GM12878 (cell line): ENCODE data around the gene HMGXB3. TPM values are rescaled to one million over a fixed set of nuclear protein-coding genes. Genes with fewer than 3 reads are reported as not detected.

ENCODE experiments used
- EGR1 ChIP-seq, 2 experiments: IDR thresholded peaks; 1 replicate in 1 of 2; 2 replicates in 1 of 2; pipeline ENCODE4 v1.6.1; 2011 to 2012; ENCODE audit warnings: low read depth in 2 of 2, low read length in 2 of 2, borderline replicate concordance in 1 of 2, mild to moderate bottlenecking in 1 of 2, moderate library complexity in 1 of 2
- FOXK2 ChIP-seq: fragments of 450-650 bp; IDR thresholded peaks from 2 replicates; pipeline ENCODE4 v1.6.1; 2017; ENCODE audit warnings: mild to moderate bottlenecking, moderate library complexity
- IKZF2 ChIP-seq, 2 experiments: fragments of 450-650 bp; IDR thresholded peaks; 2 replicates each; pipeline ENCODE4 v1.6.1; 2017; ENCODE audit warnings: mild to moderate bottlenecking in 2 of 2, moderate library complexity in 2 of 2
- KLF5 ChIP-seq: fragments of 450-650 bp; IDR thresholded peaks from 2 replicates; pipeline ENCODE4 v1.6.1; 2014; ENCODE audit warnings: mild to moderate bottlenecking; ENCODE audit not compliant: partially characterized antibody
- MEF2B ChIP-seq: fragments of 450-650 bp; IDR thresholded peaks from 2 replicates; pipeline ENCODE4 v1.6.1; 2018; ENCODE audit warnings: mild to moderate bottlenecking, moderate library complexity; ENCODE audit not compliant: partially characterized antibody, poor library complexity, severe bottlenecking
- MTA2 ChIP-seq: fragments of 450-650 bp; IDR thresholded peaks from 2 replicates; pipeline ENCODE4 v1.6.1; 2016; ENCODE audit warnings: low read depth, mild to moderate bottlenecking, moderate library complexity
- MTA3 ChIP-seq: IDR thresholded peaks from 2 replicates; pipeline ENCODE4 v1.6.1; 2012; ENCODE audit warnings: low read length, inconsistent platforms, borderline replicate concordance
- MYB ChIP-seq: fragments of 150-350 bp; IDR thresholded peaks from 2 replicates; pipeline ENCODE4 v1.6.1; 2014; ENCODE audit warnings: mild to moderate bottlenecking, low read depth, low read length, borderline replicate concordance
- NR2C1 ChIP-seq: fragments of 450-650 bp; IDR thresholded peaks from 2 replicates; pipeline ENCODE4 v1.6.1; 2017; ENCODE audit warnings: antibody characterized with exemption, mild to moderate bottlenecking, moderate library complexity
- PAX8 ChIP-seq: fragments of 450-650 bp; IDR thresholded peaks from 2 replicates; pipeline ENCODE4 v1.6.1; 2017; ENCODE audit warnings: mild to moderate bottlenecking, moderate library complexity
- PML ChIP-seq: IDR thresholded peaks from 2 replicates; pipeline ENCODE4 v1.6.1; 2012; ENCODE audit warnings: low read length, inconsistent platforms
- RB1 ChIP-seq: fragments of 450-650 bp; formaldehyde crosslinking; IDR thresholded peaks from 2 replicates; pipeline ENCODE4 v1.6.1; 2017; ENCODE audit warnings: mild to moderate bottlenecking, borderline replicate concordance
- SREBF2 ChIP-seq: IDR thresholded peaks from 2 replicates; pipeline ENCODE4 v1.6.1; 2012; ENCODE audit warnings: mild to moderate bottlenecking, low read length
- SRF ChIP-seq, 2 experiments: IDR thresholded peaks; 2 replicates each; pipeline ENCODE4 v1.6.1; 2011; ENCODE audit warnings: low read depth in 2 of 2, low read length in 2 of 2, mild to moderate bottlenecking in 1 of 2, moderate library complexity in 1 of 2
- SUZ12 ChIP-seq: fragments of 200-600 bp; sonication (generic); IDR thresholded peaks from one replicate; pipeline ENCODE4 v1.6.1; 2018; ENCODE audit warnings: antibody characterized with exemption, mild to moderate bottlenecking; ENCODE audit not compliant: unreplicated experiment
- TBL1XR1 ChIP-seq: IDR thresholded peaks from 2 replicates; pipeline ENCODE4 v1.6.1; 2012; ENCODE audit warnings: low read depth, low read length, improper control_type of control experiment
- ZNF207 ChIP-seq: fragments of 450-650 bp; IDR thresholded peaks from 2 replicates; pipeline ENCODE4 v1.6.1; 2014; ENCODE audit warnings: antibody characterized with exemption, mild to moderate bottlenecking, borderline replicate concordance
- ZNF622 ChIP-seq: fragments of 450-650 bp; IDR thresholded peaks from 2 replicates; pipeline ENCODE4 v1.6.1; 2017; ENCODE audit warnings: mild to moderate bottlenecking, inconsistent platforms
- polyA plus RNA-seq, 11 experiments: library from polyadenylated mRNA; depleted of rRNA in 4 of 11; unstranded in 6 of 11; stranded (reverse) in 5 of 11; fragments of >200 nt; fragmentation: Nextera tagmentation in 4 of 11; fragmentation: Illumina TruSeq in 1 of 11; extraction: Ambion mirVana in 4 of 11; extraction: Trizol in 1 of 11; gene quantifications; 1 replicate in 1 of 11; 2 replicates in 10 of 11; pipeline versions ENCODE4 v1.2.1 to v1.2.3, GENCODE V29; 2011 to 2016; ENCODE audit warnings: inconsistent platforms in 2 of 11, missing spikeins in 2 of 11, low read depth in 1 of 11
- total RNA-seq, 4 experiments: library from RNA; depleted of rRNA in 3 of 4; stranded (reverse); fragments of >200 nt in 3 of 4; fragmentation: Illumina TruSeq in 1 of 4; extraction: Trizol in 1 of 4; gene quantifications; 2 replicates each; pipeline versions ENCODE4 v1.2.1 to v1.2.3, GENCODE V29; 2013 to 2021
- TF ChIP-seq, protein P1 (sequence below): IDR thresholded peaks from 2 replicates; pipeline ENCODE4 v1.6.1; 2012; ENCODE audit warnings: low read length, inconsistent platforms
- TF ChIP-seq, protein P2 (sequence below): fragments of 450-650 bp; IDR thresholded peaks from 2 replicates; pipeline ENCODE4 v1.6.1; 2017; ENCODE audit warnings: mild to moderate bottlenecking, moderate library complexity
- TF ChIP-seq, protein P3 (sequence below): fragments of 450-650 bp; IDR thresholded peaks from 2 replicates; pipeline ENCODE4 v1.6.1; 2016; ENCODE audit warnings: mild to moderate bottlenecking, moderate library complexity, borderline replicate concordance

The HMGXB3 gene
- total and polyA plus RNA-seq, 10 of the 15 experiments (the other 5 are each of a cell fraction or from before 2014, with no cell fraction given): 1.00 to 42.2 (median 28.1) TPM

DNA sequence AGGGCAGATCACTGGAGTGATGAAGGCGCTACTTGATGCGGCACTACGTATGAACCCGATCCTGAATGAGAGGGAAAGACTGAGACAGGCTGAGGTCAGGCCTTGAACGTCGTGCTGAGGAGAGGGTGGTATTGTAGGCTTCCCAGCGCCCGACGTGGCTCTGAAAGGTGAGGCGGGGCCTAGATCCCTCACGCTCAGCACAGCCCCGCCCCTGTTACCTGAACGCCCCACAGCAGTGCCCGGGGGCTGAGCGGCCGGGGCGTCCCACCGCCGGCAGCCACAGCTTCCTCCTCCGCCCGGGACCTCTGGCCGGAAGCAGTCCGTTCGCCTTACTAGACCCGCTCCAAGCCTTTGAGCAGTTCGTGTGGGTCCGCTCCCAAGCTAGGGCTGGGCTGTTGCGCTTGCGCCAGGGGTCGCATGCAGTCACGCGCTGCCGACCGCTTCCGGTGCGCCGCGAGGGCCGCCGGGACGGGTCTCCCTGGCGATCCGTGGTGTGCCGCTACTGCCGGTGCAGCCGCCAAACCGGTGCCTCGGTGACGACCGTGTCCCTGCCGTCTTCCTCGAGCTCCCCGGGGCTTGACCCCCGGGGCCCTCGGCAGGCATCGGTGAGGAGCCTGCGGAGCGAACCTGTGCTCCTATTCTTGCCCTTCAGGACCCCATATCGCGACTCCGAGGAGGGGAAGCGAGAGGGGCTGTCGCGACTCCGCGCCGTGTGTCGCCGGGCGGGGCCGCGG lies at the start of gene HMGXB3, which contains the start of gene TIGD6 (continued):
- TF ChIP-seq, protein P1, sequence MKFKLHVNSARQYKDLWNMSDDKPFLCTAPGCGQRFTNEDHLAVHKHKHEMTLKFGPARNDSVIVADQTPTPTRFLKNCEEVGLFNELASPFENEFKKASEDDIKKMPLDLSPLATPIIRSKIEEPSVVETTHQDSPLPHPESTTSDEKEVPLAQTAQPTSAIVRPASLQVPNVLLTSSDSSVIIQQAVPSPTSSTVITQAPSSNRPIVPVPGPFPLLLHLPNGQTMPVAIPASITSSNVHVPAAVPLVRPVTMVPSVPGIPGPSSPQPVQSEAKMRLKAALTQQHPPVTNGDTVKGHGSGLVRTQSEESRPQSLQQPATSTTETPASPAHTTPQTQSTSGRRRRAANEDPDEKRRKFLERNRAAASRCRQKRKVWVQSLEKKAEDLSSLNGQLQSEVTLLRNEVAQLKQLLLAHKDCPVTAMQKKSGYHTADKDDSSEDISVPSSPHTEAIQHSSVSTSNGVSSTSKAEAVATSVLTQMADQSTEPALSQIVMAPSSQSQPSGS: no peak
- TF ChIP-seq MEF2B: peak; percentile 35
- TF ChIP-seq FOXK2: peak; percentile 69
- TF ChIP-seq, protein P2, sequence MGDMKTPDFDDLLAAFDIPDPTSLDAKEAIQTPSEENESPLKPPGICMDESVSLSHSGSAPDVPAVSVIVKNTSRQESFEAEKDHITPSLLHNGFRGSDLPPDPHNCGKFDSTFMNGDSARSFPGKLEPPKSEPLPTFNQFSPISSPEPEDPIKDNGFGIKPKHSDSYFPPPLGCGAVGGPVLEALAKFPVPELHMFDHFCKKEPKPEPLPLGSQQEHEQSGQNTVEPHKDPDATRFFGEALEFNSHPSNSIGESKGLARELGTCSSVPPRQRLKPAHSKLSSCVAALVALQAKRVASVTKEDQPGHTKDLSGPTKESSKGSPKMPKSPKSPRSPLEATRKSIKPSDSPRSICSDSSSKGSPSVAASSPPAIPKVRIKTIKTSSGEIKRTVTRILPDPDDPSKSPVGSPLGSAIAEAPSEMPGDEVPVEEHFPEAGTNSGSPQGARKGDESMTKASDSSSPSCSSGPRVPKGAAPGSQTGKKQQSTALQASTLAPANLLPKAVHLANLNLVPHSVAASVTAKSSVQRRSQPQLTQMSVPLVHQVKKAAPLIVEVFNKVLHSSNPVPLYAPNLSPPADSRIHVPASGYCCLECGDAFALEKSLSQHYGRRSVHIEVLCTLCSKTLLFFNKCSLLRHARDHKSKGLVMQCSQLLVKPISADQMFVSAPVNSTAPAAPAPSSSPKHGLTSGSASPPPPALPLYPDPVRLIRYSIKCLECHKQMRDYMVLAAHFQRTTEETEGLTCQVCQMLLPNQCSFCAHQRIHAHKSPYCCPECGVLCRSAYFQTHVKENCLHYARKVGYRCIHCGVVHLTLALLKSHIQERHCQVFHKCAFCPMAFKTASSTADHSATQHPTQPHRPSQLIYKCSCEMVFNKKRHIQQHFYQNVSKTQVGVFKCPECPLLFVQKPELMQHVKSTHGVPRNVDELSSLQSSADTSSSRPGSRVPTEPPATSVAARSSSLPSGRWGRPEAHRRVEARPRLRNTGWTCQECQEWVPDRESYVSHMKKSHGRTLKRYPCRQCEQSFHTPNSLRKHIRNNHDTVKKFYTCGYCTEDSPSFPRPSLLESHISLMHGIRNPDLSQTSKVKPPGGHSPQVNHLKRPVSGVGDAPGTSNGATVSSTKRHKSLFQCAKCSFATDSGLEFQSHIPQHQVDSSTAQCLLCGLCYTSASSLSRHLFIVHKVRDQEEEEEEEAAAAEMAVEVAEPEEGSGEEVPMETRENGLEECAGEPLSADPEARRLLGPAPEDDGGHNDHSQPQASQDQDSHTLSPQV: no peak
- no peak for TF ChIP-seq ZNF622
- TF ChIP-seq TBL1XR1: peak; percentile 66; the same call in 1 of the 2 replicates
- TF ChIP-seq MTA3: no peak
- TF ChIP-seq EGR1 (IDR thresholded peaks at IDR 0.05; ENCODE audit: borderline replicate concordance in 1 of 2, low read depth in 2 of 2, low read length in 2 of 2): peak; percentile 42 to 43; a peak in 1 of 3 replicates
- TF ChIP-seq KLF5: no peak
- TF ChIP-seq, protein P3, sequence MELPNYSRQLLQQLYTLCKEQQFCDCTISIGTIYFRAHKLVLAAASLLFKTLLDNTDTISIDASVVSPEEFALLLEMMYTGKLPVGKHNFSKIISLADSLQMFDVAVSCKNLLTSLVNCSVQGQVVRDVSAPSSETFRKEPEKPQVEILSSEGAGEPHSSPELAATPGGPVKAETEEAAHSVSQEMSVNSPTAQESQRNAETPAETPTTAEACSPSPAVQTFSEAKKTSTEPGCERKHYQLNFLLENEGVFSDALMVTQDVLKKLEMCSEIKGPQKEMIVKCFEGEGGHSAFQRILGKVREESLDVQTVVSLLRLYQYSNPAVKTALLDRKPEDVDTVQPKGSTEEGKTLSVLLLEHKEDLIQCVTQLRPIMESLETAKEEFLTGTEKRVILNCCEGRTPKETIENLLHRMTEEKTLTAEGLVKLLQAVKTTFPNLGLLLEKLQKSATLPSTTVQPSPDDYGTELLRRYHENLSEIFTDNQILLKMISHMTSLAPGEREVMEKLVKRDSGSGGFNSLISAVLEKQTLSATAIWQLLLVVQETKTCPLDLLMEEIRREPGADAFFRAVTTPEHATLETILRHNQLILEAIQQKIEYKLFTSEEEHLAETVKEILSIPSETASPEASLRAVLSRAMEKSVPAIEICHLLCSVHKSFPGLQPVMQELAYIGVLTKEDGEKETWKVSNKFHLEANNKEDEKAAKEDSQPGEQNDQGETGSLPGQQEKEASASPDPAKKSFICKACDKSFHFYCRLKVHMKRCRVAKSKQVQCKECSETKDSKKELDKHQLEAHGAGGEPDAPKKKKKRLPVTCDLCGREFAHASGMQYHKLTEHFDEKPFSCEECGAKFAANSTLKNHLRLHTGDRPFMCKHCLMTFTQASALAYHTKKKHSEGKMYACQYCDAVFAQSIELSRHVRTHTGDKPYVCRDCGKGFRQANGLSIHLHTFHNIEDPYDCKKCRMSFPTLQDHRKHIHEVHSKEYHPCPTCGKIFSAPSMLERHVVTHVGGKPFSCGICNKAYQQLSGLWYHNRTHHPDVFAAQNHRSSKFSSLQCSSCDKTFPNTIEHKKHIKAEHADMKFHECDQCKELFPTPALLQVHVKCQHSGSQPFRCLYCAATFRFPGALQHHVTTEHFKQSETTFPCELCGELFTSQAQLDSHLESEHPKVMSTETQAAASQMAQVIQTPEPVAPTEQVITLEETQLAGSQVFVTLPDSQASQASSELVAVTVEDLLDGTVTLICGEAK: peak; percentile 98
- no peak; the same call in 1 of the 2 replicates for TF ChIP-seq PML
- TF ChIP-seq PAX8: no peak
- TF ChIP-seq MYB: no peak
- peak; percentile 96 for TF ChIP-seq NR2C1
- peak; percentile 30 to 77; a peak in 1 of 4 replicates for TF ChIP-seq SRF (IDR thresholded peaks at IDR 0.05; ENCODE audit: low read depth in 2 of 2, low read length in 2 of 2)
- no peak for TF ChIP-seq MTA2
- 0 out of 2 replicates have a peak, but pooled peaks have one; percentile 18 for TF ChIP-seq RB1
- TF ChIP-seq SREBF2: no peak
- TF ChIP-seq SUZ12: no peak
- 0 out of 2 replicates have a peak, but pooled peaks have one; percentile 76 for TF ChIP-seq ZNF207
- TF ChIP-seq IKZF2 (IDR thresholded peaks at IDR 0.05): no peak; a peak in 1 of 4 replicates
